ENCODE measurements around the gene LDLRAD4. TPM values are rescaled to one million over a fixed set of nuclear protein-coding genes. Genes with fewer than 3 reads are reported as not detected.
A peak's percentile ranks its signal among the peaks of the same experiment; 100 is the strongest.

LDLRAD4 gene
- polyA plus RNA-seq (ENCODE audit: insufficient read length in 12 of 12), result 10 to 100 TPM in 9 of 12 donors, 1 to 10 TPM in 2, not detected in 1; 9.1 to 19.0 (median 11.9) TPM
- long read RNA-seq, donor 1, full-length matches to known transcripts, result 2 of 7 reads
- long read RNA-seq, donor 1, partial matches to known transcripts, result 0 of 7 reads
- long read RNA-seq, donor 1, other reads (novel, unspliced or antisense), result 5 of 7 reads
- long read RNA-seq, donor 2, result 0 reads
- long read RNA-seq, donor 3, full-length matches to known transcripts, result 1 of 1 reads
- long read RNA-seq, donor 3, partial matches to known transcripts, result 0 of 1 reads
- long read RNA-seq, donor 3, other reads (novel, unspliced or antisense), result 0 of 1 reads
- long read RNA-seq, donor 4, full-length matches to known transcripts, result 2 of 2 reads
- long read RNA-seq, donor 4, partial matches to known transcripts, result 0 of 2 reads
- long read RNA-seq, donor 4, other reads (novel, unspliced or antisense), result 0 of 2 reads
- long read RNA-seq, donor 5, partial matches to known transcripts, result 0 of 1 reads
- long read RNA-seq, donor 5, other reads (novel, unspliced or antisense), result 0 of 1 reads
- long read RNA-seq, donor 6, partial matches to known transcripts, result 0 of 2 reads
- long read RNA-seq, donor 6, other reads (novel, unspliced or antisense), result 0 of 2 reads
- long read RNA-seq, donor 7, full-length matches to known transcripts, result 3 of 3 reads
- long read RNA-seq, donor 7, partial matches to known transcripts, result 0 of 3 reads
- long read RNA-seq, donor 7, other reads (novel, unspliced or antisense), result 0 of 3 reads
- long read RNA-seq, donor 8, result 0 reads
- long read RNA-seq, donor 9, full-length matches to known transcripts, result 1 of 1 reads
- long read RNA-seq, donor 9, partial matches to known transcripts, result 0 of 1 reads
- long read RNA-seq, donor 9, other reads (novel, unspliced or antisense), result 0 of 1 reads
- long read RNA-seq, donor 10, full-length matches to known transcripts, result 1 of 1 reads
- long read RNA-seq, donor 10, partial matches to known transcripts, result 0 of 1 reads
- long read RNA-seq, donor 10, other reads (novel, unspliced or antisense), result 0 of 1 reads
- long read RNA-seq, donor 11, full-length matches to known transcripts, result 5 of 5 reads
- long read RNA-seq, donor 11, partial matches to known transcripts, result 0 of 5 reads
- long read RNA-seq, donor 11, other reads (novel, unspliced or antisense), result 0 of 5 reads

DNA sequence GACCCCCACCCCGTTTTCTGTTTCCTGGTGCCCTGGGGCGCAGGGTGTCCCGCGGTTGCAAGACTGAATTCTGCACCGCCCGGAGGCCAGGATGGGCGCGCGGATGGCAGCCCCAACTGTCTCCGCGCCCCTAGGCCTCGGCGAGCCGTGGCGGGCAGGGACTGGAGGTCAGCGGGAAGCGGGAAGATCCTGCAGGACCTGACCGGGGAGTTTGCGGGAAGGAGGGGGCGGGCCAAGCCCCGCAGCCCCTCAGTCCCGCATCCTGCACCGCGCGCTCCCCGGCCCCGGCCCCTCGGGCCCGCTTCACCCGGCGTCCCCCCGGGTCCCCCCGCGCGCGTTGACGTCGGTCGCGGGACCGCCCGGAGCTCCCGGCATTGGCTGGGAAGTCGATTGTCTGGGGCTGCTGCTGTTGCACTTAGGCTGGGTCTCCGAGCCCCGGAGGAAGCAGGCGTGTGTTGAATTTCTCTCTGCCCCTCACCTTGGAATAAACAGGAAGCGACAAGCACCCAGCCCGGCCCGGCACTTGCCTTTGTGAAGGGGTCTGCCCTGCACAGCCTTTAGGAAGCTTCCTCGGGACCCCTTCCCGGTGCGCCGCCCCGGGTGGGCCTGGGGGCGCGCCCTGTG is at the start of gene LDLRAD4:
LDLRAD4 (plus strand) TSS at position 393 of the 624 bp plus-strand sequence.
- DNase-seq, result peak; percentile 54

DNA sequence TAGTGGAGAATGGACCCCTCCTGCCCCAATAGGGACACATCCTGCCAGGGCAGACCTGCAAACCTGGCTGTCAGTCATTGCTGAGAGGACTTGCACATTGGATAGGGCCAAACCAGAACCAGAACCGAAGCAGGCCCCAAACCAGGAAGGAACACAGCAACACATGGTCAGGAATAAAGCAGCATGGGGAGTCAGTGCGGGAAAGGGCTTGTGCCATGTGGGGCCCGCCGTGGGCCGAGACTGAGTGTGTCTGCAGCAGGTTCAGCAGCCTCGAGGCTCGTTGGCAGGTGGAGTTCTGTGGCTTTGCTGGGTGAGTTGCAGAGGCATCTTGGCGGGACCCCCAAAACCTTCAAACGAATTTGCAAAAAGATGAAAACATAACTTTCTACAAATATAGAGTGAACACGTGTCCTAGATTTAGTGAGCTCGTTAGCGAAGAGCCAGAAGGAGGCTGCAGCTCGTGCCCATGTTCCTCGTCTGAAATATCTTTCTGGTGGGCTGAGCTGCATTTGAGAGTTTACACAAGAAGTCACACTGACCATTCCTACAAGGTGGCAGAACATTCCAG is 44.9 kb upstream of the LDLRAD4 start:
- no peak for DNase-seq

DNA sequence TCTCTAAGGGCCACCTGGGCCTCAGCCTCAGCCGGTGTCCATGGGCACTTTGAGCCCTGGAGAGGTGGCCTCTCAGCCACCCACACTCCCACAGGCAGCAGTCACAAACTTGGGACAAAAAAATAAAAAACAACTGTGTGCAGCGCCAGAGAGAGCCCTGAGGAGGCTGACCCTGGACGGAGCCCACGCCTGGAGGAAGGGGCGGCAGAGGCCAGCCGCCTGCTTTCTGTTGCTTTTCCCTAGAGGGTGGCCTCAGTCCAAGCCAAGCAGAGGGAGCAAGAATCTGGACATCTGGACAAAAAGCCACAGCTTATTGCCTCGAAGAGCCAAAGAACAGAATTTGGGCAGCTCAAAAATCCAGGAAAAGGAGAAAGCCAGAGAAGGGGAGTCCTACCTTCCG is 43.3 kb upstream of the LDLRAD4 start:
- no peak for DNase-seq

DNA sequence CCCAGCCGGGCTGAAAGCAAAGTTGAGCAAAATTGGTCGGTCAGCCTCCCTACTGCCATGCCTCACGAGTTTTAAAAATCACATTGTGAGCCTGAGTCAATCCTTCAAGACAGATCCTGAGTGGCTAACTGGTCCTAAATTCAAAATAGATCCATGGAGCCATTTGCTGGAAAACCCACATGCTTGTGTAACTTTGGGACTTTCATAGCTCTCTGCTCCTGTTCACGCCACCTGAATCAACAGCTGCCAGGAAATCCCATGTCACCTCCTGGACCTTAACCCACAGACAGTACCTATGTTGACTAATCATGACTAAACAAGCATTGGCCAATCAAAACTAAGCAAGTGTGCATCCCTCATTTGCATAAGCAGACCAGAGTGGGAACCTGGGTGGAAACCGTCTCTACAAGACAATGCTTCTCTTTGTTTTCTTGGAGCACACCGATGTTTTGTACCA is 42.8 kb upstream of the LDLRAD4 start:
- no peak for DNase-seq

DNA sequence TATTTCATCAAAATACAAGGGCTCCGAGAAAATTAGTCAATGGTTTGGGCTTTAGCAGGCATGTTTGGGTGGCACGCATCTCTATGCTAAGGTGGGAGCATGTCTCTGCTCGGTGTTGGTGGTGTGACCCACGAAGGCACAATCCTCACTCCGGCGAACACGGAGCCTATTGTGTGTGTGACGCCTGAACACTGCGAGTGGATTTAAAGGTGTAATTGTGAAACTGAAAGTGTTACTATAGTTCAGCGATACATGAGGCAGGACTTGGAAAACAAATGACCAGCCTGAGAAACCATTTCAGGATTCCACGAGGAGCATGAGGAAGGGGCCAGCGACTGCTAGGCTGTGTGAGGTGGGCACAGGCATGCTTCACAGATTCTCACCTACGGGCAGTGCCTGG is 41.7 kb upstream of the LDLRAD4 start:
- no peak for DNase-seq

DNA sequence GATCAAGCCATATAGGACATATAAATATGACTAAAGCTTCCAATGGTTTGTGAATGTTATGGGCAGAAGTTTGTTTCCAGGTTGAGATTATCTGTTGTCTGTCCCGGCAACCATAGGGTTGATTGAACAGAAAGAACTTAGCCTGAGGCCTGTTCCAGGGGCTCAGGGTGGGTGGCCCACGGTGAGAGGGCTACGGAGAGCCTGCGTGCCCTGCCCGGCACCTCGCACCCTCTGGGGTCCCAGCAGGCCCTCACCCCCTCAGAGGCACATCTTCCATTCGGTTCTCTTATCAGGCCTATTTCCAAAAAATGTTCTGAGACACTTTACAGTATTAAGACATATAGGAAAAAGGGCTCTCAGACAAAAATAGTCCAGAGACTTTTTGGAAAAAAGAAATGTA is 40.4 kb upstream of the LDLRAD4 start:
- no peak for DNase-seq

DNA sequence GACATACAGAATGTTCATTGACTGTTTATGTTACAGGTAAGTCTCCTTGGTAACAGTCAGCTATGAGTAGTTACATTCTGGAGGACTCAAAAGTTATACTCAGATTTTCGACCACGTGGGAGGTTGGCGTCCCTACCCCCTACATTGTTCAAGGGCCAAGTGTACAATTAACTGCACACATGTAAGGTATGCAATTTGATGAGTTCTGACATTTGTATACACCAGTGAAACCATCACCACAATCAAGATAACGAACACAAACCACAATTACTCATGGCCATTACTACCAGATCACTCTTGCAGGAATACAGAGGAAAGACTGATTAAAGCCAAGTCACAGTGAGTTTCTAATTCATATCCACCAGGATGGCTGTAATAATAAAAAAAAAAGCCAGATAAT is 39.6 kb upstream of the LDLRAD4 start:
- no peak for DNase-seq

DNA sequence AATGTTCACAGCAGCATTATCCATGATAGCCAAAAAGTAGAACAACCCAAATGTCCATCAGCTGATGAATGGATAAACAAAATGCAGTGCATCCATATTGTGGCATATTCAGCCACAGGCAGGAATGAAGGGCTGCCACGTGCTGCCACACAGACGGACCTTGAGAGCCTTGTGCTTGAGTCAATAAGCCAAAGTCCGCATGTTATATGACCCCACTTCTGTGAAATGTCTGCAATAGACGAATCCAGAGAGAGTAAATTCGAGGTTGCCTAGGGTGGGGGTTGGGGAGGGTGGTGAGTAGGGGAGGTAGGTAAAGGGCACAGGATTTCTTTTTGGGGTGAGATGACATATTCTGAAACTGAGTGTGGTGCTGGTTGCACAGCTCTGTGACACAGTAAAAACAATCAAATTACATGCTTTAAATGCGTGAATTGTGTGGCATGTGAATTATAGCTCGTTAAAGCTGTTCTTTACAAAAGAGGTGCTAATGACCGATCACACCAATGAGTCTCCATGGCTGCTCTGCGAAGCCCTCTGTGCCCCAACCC is 38.9 kb upstream of the LDLRAD4 start:
- no peak for DNase-seq

DNA sequence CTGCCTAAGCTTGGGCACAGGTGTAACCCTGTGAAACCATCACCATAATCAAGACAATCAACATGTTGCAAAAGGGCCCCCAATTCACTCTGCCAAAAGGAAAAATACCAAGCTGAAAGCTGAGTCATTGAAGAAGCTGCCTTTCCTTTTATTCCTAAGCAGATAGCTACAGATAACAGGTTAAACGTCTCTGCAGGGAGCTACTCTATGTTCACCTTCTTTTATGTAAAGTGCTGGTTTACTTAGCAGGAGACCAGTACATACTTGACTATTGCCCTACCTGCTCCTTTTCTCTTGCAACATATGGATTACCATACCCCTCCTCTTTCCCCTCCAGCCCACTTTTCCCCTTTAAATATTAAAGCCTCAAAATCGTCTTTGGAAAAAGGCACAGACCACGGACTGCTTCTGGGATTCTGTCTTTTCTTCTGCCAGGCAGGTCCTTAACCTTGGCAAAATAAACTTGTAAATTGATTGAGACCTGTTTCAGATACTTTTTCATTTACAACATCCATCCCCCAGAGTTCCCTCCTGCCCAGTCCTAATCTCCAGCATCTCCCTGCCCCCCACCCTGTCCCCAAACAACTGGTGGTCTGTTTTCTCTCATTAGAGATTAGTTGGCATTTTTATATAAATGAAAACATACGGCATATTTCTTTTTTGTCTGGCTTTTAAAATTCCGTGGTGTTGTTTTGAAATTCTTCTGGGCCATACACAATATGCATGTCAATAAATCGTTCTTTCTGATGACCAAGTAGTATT is 37.8 kb upstream of the LDLRAD4 start:
- DNase-seq, result no peak

DNA sequence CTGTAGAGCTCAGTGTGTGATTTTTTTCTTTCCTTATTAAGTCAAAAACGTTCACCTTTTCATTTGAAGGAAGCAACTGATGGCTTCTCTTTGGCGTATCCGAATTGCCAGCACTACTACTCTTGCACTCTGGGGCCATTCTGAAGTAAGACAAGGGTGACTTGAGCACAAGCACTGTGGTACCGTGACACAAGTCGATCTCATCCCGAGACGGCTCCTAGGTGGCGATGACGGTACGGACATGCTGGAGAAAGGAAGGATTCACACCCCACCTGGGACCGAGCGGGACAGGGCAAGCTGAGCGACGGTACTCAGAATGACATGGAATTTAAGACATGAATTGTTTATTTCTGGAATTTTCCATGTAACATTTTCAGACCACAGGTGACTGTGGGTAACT is 36.8 kb upstream of the LDLRAD4 start:
- no peak for DNase-seq

DNA sequence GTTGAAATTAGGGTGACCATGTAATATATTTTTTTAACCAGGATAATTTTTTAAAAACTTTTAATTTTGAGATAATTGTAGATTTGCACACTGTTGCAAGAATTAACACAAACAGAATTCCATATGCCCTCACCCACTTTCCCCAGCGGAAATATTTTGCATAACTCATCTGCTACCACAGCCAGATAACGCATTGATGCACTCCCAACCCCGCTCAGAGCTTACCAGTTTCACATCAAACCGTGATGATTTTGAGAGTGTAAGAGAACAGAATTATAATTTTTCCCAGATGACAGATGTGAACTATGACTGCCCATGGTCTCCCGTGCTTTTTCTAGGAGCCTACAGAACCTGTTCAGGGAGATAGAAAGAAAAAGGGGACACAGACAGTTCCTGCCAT is 35.2 kb upstream of the LDLRAD4 start:
- no peak for DNase-seq

DNA sequence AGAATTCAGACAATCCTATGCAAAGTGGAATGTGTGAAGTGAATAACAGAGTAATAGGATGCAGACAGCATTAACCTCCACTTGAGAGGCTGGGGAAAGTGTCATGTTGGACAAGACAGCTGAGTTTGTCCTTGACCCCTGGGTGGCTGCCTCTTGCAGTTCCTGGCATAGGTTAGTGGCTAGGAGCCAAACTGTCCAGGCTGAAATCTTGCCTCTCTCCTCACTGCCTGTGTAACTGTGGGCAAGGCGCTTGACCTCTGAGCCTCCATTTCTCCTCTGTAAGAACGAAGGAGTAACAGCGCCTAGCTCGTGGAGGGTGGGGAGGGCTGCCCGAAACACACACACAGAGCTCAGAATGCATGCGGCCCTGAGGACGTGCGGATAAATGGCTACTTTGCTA is 34.8 kb upstream of the LDLRAD4 start:
- no peak for DNase-seq

DNA sequence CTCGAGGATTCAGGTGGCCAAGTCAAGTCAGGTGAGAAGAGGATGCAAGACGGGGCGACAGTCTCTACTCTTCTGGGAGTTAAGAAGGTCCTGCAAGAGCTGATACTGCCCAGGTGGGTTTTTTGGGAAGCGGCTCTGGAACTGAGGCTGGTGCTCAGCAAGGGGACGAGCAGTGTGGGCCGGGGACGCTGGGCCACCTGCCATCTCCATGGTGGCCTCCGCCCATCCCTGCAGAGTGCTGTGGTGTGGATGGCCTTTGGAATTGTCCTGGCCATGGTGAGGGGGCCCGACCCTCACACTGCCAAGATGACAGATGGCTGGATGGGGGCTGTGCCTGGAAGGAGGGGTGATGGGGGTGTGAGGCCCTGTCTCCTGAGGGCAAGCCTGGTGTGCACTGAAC is 34.2 kb upstream of the LDLRAD4 start:
- DNase-seq, result no peak

DNA sequence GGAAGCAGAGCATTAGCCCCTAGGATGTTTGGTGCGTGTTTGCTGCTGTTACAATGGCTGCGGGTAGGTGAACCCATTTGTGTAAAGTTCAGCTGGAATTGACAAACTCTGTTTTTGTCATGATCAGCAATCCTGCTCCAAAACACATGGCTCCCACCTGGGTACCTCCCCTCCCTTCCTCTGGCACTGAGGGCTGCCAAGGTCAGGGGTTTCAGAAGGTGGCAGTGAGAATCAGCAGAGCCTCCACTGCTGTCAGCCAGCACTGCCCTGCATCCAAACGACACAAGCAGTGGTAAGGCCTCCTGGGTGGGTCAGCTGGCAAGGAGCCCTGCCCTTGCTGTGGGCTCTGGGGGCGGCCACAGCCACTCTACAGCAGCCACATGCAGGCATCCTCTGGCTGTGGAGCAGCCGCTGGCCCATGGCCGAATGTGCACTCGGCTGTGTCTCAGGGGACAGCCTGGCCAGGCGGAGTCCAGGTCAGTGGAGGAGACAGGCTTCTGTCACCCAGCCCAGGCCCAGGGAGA is 32.8 kb upstream of the LDLRAD4 start:
- no peak for DNase-seq

DNA sequence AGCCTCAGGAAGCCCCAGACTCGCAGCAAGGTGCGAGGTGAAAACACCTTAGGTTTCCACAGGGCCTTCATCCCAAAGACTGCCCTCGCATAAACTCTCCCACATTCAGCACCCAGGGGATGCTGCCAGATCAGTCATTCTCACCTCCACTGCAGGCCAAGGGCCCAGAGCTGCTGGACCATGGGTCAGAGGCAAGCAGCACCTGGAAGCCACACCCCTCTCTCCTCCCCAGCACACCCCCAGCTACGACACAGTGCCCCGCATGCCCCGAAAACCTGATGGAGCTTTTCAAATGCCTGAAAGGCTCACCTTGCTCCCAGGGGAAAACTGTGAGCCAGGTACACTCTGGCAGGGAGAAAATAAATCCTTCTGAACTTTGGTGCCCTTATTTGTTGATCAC is 31.9 kb upstream of the LDLRAD4 start:
- DNase-seq, result no peak

DNA sequence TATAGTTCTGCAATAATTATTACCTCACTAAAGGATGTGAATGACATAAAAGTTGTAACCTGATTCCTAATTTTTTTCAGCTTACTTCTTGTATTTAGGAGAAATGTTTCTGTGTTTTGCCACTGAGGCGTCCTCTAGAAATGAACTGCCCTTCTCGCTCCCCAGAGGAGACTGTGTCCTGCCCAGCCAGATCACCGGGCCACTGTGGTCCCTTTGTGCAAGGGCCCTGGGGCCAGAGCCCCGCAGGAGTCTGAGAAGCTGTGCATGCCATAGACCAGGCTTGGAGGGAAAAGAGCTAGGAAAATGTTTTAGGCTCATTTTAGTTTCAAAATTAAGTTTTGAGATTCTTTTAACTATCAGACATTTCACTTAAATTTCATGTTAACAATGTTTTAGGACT is 31.1 kb upstream of the LDLRAD4 start:
- DNase-seq, result no peak

DNA sequence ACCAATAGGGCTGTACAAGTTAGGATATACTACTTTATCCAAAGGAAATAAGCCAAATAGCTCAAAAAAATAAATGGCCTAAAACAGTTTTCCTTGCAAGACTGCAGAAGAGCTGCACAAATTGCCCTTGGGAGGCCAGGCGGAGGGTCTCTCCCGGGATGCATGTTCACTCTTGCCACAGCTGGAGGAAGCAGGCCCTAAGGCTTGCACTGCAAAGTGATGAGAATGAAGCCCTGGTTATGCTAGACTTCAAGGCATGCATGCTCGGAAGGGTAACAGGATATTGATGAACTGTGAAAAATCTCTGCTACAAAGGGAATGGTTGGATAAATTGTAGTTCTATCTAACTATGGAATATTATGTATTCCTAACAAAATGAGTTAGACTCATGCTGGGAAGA is 27.5 kb upstream of the LDLRAD4 start:
- peak; percentile 49 for DNase-seq

DNA sequence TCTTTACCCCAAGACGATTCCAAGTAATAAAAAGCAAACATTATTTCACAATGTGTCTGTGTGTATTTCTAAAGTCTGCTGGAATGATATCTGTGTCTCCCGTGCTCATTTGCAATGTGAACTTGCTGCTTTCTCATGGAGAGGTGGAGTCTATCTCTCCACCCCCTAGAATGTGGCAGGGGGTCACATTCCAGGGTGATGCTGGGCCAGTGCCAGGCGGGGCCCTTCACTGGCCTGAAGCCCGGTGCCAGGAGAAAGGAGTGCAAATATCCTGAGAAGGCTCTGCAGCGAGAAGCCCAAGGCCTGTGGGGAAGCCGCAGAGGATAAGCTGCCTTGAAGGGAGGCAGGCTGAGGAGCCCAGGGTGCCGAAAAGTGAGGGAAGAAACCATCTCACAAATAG is 26.8 kb upstream of the LDLRAD4 start:
- DNase-seq, result no peak

DNA sequence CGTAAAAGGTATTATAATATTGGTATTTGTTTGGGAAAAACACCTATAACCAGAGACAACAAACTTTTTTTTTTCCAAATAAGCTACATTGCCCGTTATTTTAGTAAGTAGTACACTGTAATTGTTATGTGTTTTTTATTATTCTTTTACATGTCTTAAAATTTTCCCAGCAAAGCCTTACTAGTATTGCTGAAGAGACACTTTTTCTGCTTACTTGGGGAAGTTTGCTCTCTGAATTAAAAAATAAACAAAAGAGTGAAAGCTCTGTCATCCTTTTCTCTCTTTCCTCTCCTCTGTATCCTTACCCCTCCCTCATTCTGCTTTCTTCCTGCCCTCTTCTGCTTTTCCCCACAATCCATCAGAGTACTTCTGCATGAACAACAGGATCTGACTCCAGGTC is 25.6 kb upstream of the LDLRAD4 start:
- DNase-seq, result no peak

DNA sequence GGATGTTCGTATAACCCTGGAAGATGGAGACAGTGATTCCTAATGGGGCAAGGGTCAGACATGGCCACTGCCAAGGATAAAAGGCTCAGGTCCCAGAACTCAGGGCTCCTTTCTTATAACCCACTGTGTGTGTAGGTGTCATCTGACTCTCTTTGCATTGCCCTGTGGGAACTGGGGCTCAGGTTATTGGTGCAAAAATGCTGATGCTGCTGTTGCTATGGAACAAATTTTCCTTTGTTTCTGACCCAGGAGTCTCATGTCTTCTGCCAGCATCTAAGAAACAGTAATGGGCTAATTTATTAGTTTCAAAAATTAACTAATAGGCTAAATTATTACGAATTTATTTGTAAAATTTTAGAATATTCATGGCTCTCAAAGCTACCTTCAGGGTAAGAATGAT is 24.3 kb upstream of the LDLRAD4 start:
- DNase-seq, result no peak

Data from muscle of arm (tissue), 14 donors.